Measurements from ENCODE around the gene OBSCN.

DNA sequence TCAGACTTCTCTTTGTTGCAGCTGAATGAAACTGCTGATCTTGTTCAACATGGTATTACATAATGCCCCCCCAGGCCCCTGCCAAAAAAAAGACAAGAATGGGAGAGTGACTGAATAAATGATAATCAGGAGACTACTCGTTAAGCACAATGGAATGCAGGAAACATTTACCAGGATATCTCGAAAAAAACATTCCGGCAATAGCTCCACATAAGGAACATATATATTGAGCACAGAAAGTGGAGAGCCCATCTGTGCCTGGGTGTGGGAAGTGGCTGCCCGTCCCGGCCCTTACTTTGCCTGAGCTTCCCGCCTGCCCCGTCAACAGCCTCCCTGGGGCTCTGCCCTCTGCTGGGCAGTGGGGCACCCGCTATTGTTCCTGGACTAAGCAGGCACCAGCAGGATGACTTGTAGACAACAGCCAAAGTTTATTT, 185.4 kb downstream of the OBSCN start:
- TF ChIP-seq, protein P1, sequence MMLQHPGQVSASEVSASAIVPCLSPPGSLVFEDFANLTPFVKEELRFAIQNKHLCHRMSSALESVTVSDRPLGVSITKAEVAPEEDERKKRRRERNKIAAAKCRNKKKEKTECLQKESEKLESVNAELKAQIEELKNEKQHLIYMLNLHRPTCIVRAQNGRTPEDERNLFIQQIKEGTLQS (CRISPR knock-in tag; IDR thresholded peaks at IDR 0.05), result no peak
- TF ChIP-seq RFXAP (CRISPR knock-in tag; IDR thresholded peaks at IDR 0.05; ENCODE audit: borderline replicate concordance), result no peak
- no peak for TF ChIP-seq BRCA1 (CRISPR knock-in tag; IDR thresholded peaks at IDR 0.05)
- TF ChIP-seq MTA3 (CRISPR knock-in tag; IDR thresholded peaks at IDR 0.05), result no peak
- TF ChIP-seq HNRNPUL1 (IDR thresholded peaks at IDR 0.05; ENCODE audit: low read depth, low read length), result no peak
- no peak for TF ChIP-seq SP140L (CRISPR knock-in tag; IDR thresholded peaks at IDR 0.05; ENCODE audit: borderline replicate concordance)
